ENCODE measurements around the gene ZSCAN16.
A peak's percentile ranks its signal among the peaks of the same experiment; 100 is the strongest.

ZSCAN16 gene

DNA sequence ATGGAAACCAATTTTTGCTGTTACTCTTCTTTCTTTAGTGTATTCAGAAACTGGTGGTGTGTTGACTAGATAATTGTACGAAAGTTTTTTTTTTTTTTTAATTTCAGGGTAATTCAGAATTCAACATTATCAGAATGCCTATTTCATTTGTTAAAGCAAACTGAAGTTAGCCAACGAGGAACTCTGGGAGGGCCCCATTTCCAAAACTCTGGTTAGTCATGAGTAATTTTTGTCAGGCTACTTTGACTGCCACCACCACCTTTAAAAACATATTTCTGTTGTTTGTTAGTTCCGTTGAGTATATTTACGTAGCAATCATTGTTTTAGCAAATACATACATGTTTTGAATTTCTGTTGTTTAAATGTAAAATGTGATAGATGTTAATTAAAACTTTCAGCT lies 18.0 kb downstream of the ZSCAN16 start:
- Histone ChIP-seq H3K9me3 (ENCODE audit: control extremely low read depth in 1 of 5, control insufficient read depth in 4 of 5, insufficient read depth in 2 of 5, low read depth in 1 of 5, low read length in 4 of 5) (no peaks in the 10 kb centered on the region), H3K27me3 (replicated peaks in 2 of 5; ENCODE audit: control insufficient read depth in 4 of 5, insufficient read depth in 5 of 5, low read length in 4 of 5) (no peaks in the 10 kb centered on the region), H3K4me3 (ENCODE audit: control insufficient read depth in 1 of 7, extremely low read depth in 1 of 7, insufficient read depth in 4 of 7, low read depth in 2 of 7, low read length in 6 of 7) (peak overlapping the region in 6 of 7 experiments; percentile 85 to 98 (median 92)), H3K36me3 (ENCODE audit: control insufficient read depth in 4 of 4, insufficient read depth in 4 of 4, low read length in 3 of 4) (peaks cover 6 to 23% (median 14%) of the 10 kb centered on the region in 4 experiments), H3K27ac (ENCODE audit: insufficient read depth in 1 of 2, low read depth in 1 of 2, low read length in 2 of 2, poor library complexity in 1 of 2, severe bottlenecking in 2 of 2) (peak overlapping the region; percentile 68 to 88), H3K4me1 (ENCODE audit: control extremely low read depth in 1 of 4, control insufficient read depth in 4 of 4, insufficient read depth in 4 of 4, low read length in 3 of 4) (peaks cover 9 to 36% (median 21%) of the 10 kb centered on the region in 4 experiments)
- no peak for DNase-seq
- CTCF ChIA-PET, result interaction anchor here (0.9 to 1.8 kb wide), 2 partner anchors 125 to 214 kb away, joined by 3 to 6 read pairs; partner anchors contain the start of gene ZSCAN26
- POLR2A ChIA-PET, result interaction anchor here (1.0 kb wide), 1 partner anchor 63 kb away, joined by 3 read pairs; no protein-coding TSS in a partner anchor
- WGBS (ENCODE audit: insufficient coverage), result 0% methylated on average over 1 of the region's 4 CpGs

DNA sequence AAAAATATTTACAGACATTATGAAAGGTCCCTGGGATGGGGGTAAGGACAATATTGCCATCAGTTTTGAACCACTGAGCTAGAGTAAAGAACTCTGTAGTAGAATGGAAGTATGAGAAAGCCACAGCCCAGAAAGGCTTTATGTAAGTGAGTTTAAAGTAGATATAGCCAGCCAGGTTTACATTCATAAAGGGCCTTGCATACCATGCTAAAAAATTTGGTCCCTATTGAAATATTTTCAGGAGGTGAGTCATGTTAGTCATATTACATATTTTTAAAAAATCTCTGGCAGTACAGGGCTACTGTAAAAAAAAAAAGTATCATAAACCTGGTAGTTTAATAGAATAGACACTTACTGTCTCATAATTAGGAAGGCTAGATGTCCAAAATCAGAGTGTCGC lies 20.8 kb downstream of the ZSCAN16 start:
- H3K4me3 ChIP-seq (ENCODE audit: control insufficient read depth in 1 of 7, extremely low read depth in 1 of 7, insufficient read depth in 4 of 7, low read depth in 2 of 7, low read length in 6 of 7), result no peak overlapping the region
- no peaks in the 10 kb centered on the region for H3K9me3 ChIP-seq (ENCODE audit: control extremely low read depth in 1 of 5, control insufficient read depth in 4 of 5, insufficient read depth in 2 of 5, low read depth in 1 of 5, low read length in 4 of 5)
- no peaks in the 10 kb centered on the region for H3K27me3 ChIP-seq (replicated peaks in 2 of 5; ENCODE audit: control insufficient read depth in 4 of 5, insufficient read depth in 5 of 5, low read length in 4 of 5)
- peaks cover 20 to 48% (median 35%) of the 10 kb centered on the region in 4 experiments for H3K36me3 ChIP-seq (ENCODE audit: control insufficient read depth in 4 of 4, insufficient read depth in 4 of 4, low read length in 3 of 4)
- no peak overlapping the region for H3K27ac ChIP-seq (ENCODE audit: insufficient read depth in 1 of 2, low read depth in 1 of 2, low read length in 2 of 2, poor library complexity in 1 of 2, severe bottlenecking in 2 of 2)
- ChIA-PET CTCF (no interaction called here), POLR2A (no interaction called here)
- 100% methylated on average over 1 of the region's 1 CpG for WGBS (ENCODE audit: insufficient coverage)
- no peak for DNase-seq
- peaks cover 3 to 20% (median 13%) of the 10 kb centered on the region in 4 experiments for H3K4me1 ChIP-seq (ENCODE audit: control extremely low read depth in 1 of 4, control insufficient read depth in 4 of 4, insufficient read depth in 4 of 4, low read length in 3 of 4)

DNA sequence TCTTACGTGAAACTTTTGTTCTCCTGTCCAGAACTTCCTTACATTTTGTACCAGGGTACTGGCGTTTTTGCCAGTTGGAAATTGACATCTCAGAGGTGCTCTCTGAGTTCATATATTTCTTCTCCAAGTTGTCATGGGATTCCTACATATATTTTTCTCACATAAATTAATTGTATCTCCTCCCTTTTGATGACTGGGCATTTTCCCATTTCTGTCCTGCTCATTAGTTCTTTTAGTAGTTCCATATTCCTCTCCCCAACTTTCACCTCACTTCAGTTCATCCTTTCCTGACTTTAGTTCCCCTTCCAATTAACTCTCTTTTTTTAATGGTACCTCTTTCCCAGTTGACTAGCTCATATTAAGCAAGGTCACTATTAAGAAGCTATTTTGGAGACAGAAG lies 28.1 kb downstream of the ZSCAN16 start:
- Histone ChIP-seq H3K36me3 (ENCODE audit: control insufficient read depth in 4 of 4, insufficient read depth in 4 of 4, low read length in 3 of 4) (peaks cover 51 to 94% (median 78%) of the 10 kb centered on the region in 4 experiments), H3K27ac (ENCODE audit: insufficient read depth in 1 of 2, low read depth in 1 of 2, low read length in 2 of 2, poor library complexity in 1 of 2, severe bottlenecking in 2 of 2) (no peak overlapping the region), H3K27me3 (replicated peaks in 2 of 5; ENCODE audit: control insufficient read depth in 4 of 5, insufficient read depth in 5 of 5, low read length in 4 of 5) (no peaks in the 10 kb centered on the region), H3K4me3 (ENCODE audit: control insufficient read depth in 1 of 7, extremely low read depth in 1 of 7, insufficient read depth in 4 of 7, low read depth in 2 of 7, low read length in 6 of 7) (no peak overlapping the region), H3K4me1 (ENCODE audit: control extremely low read depth in 1 of 4, control insufficient read depth in 4 of 4, insufficient read depth in 4 of 4, low read length in 3 of 4) (no peaks in the 10 kb centered on the region), H3K9me3 (ENCODE audit: control extremely low read depth in 1 of 5, control insufficient read depth in 4 of 5, insufficient read depth in 2 of 5, low read depth in 1 of 5, low read length in 4 of 5) (peaks cover 3 to 24% (median 8%) of the 10 kb centered on the region in 5 experiments)
- ChIA-PET CTCF (interaction anchor here (1.4 to 1.6 kb wide), 2 partner anchors 9 to 203 kb away, joined by 3 to 4 read pairs; no protein-coding TSS in a partner anchor), POLR2A (interaction anchor here (0.8 to 0.9 kb wide), 2 partner anchors 10 to 86 kb away, joined by 3 read pairs; no protein-coding TSS in a partner anchor)
- DNase-seq, result no peak
- 96% methylated on average over 2 of the region's 2 CpGs for WGBS (ENCODE audit: insufficient coverage)

DNA sequence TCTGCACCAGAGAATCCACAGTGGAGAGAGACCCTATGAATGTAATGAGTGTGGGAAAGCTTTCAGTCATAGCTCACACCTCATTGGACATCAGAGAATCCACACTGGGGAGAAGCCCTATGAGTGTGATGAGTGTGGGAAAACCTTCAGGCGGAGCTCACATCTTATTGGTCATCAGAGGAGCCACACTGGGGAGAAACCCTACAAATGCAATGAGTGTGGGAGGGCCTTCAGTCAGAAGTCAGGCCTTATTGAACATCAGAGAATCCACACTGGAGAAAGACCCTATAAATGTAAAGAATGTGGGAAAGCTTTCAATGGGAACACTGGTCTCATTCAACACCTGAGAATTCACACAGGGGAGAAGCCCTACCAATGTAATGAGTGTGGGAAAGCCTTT lies 29.1 kb downstream of the ZSCAN16 start:
- no peak for DNase-seq
- Histone ChIP-seq H3K9me3 (ENCODE audit: control extremely low read depth in 1 of 5, control insufficient read depth in 4 of 5, insufficient read depth in 2 of 5, low read depth in 1 of 5, low read length in 4 of 5) (peaks cover 3 to 24% (median 8%) of the 10 kb centered on the region in 5 experiments), H3K27me3 (replicated peaks in 2 of 5; ENCODE audit: control insufficient read depth in 4 of 5, insufficient read depth in 5 of 5, low read length in 4 of 5) (no peaks in the 10 kb centered on the region), H3K36me3 (ENCODE audit: control insufficient read depth in 4 of 4, insufficient read depth in 4 of 4, low read length in 3 of 4) (peaks cover 51 to 92% (median 69%) of the 10 kb centered on the region in 4 experiments), H3K4me1 (ENCODE audit: control extremely low read depth in 1 of 4, control insufficient read depth in 4 of 4, insufficient read depth in 4 of 4, low read length in 3 of 4) (no peaks in the 10 kb centered on the region), H3K27ac (ENCODE audit: insufficient read depth in 1 of 2, low read depth in 1 of 2, low read length in 2 of 2, poor library complexity in 1 of 2, severe bottlenecking in 2 of 2) (no peak overlapping the region), H3K4me3 (ENCODE audit: control insufficient read depth in 1 of 7, extremely low read depth in 1 of 7, insufficient read depth in 4 of 7, low read depth in 2 of 7, low read length in 6 of 7) (no peak overlapping the region)
- 100% methylated on average over 1 of the region's 1 CpG for WGBS (ENCODE audit: insufficient coverage)
- POLR2A ChIA-PET, result no interaction called here
- CTCF ChIA-PET, result interaction anchor here (1.0 to 1.6 kb wide), 3 partner anchors 8 to 202 kb away, joined by 3 to 4 read pairs (median 3); no protein-coding TSS in a partner anchor

DNA sequence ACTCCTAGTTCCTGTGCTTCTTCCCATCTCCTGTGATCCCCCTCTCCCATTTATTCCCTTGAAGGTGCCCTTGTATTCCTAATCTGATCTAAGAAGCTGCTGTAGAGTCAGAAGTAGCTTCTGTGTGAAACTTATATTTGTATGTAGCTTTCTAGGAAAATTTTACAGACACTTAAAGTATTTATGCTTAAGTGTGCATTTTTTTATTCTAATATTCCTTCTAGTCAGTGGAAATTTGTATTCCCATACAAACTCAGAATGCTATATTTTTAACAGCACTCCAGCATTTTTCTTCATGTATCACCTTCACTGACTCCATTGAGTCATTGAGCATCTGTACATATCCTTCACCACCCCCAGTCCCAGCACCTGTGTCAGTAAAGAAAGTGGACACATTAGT lies 29.9 kb downstream of the ZSCAN16 start:
- Histone ChIP-seq H3K9me3 (ENCODE audit: control extremely low read depth in 1 of 5, control insufficient read depth in 4 of 5, insufficient read depth in 2 of 5, low read depth in 1 of 5, low read length in 4 of 5) (peaks cover 3 to 24% (median 8%) of the 10 kb centered on the region in 5 experiments), H3K27ac (ENCODE audit: insufficient read depth in 1 of 2, low read depth in 1 of 2, low read length in 2 of 2, poor library complexity in 1 of 2, severe bottlenecking in 2 of 2) (no peak overlapping the region), H3K4me3 (ENCODE audit: control insufficient read depth in 1 of 7, extremely low read depth in 1 of 7, insufficient read depth in 4 of 7, low read depth in 2 of 7, low read length in 6 of 7) (no peak overlapping the region), H3K27me3 (replicated peaks in 2 of 5; ENCODE audit: control insufficient read depth in 4 of 5, insufficient read depth in 5 of 5, low read length in 4 of 5) (no peaks in the 10 kb centered on the region), H3K36me3 (ENCODE audit: control insufficient read depth in 4 of 4, insufficient read depth in 4 of 4, low read length in 3 of 4) (peaks cover 48 to 89% (median 64%) of the 10 kb centered on the region in 4 experiments), H3K4me1 (ENCODE audit: control extremely low read depth in 1 of 4, control insufficient read depth in 4 of 4, insufficient read depth in 4 of 4, low read length in 3 of 4) (no peaks in the 10 kb centered on the region)
- CTCF ChIA-PET, result interaction anchor here (1.0 kb wide), 1 partner anchor 69 kb away, joined by 3 read pairs; no protein-coding TSS in a partner anchor
- DNase-seq, result no peak
- POLR2A ChIA-PET, result no interaction called here

DNA sequence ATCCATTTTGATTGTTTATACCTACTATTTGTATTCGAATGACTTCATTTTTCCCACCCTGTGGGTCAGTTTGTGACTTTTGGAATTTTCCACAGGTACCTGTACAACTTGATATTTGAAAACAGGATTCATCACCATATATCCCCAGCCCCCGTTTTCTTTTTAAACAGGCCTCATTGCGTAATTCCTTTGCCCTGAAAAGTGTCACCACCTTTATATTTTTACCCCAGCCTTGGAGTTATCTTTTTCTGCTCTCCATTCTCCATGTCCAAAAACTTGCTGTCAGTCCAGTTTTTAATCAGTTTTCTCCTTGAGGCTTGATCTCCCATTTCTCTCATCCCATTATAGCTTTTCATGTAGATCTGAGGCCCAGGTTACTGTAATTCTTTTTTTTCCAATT lies 33.9 kb downstream of the ZSCAN16 start:
- POLR2A ChIA-PET, result no interaction called here
- Histone ChIP-seq H3K27ac (ENCODE audit: insufficient read depth in 1 of 2, low read depth in 1 of 2, low read length in 2 of 2, poor library complexity in 1 of 2, severe bottlenecking in 2 of 2) (no peak overlapping the region), H3K27me3 (replicated peaks in 2 of 5; ENCODE audit: control insufficient read depth in 4 of 5, insufficient read depth in 5 of 5, low read length in 4 of 5) (no peaks in the 10 kb centered on the region), H3K9me3 (ENCODE audit: control extremely low read depth in 1 of 5, control insufficient read depth in 4 of 5, insufficient read depth in 2 of 5, low read depth in 1 of 5, low read length in 4 of 5) (peaks cover 3 to 12% (median 3%) of the 10 kb centered on the region in 5 experiments), H3K36me3 (ENCODE audit: control insufficient read depth in 4 of 4, insufficient read depth in 4 of 4, low read length in 3 of 4) (peaks cover 23 to 54% (median 34%) of the 10 kb centered on the region in 4 experiments), H3K4me1 (ENCODE audit: control extremely low read depth in 1 of 4, control insufficient read depth in 4 of 4, insufficient read depth in 4 of 4, low read length in 3 of 4) (peaks cover 0 to 13% (median 6%) of the 10 kb centered on the region in 4 experiments), H3K4me3 (ENCODE audit: control insufficient read depth in 1 of 7, extremely low read depth in 1 of 7, insufficient read depth in 4 of 7, low read depth in 2 of 7, low read length in 6 of 7) (no peak overlapping the region)
- WGBS (ENCODE audit: insufficient coverage), result 87% methylated on average over 3 of the region's 3 CpGs
- CTCF ChIA-PET, result interaction anchor here (1.3 kb wide), 1 partner anchor 89 kb away, joined by 3 read pairs; no protein-coding TSS in a partner anchor
- no peak for DNase-seq

DNA sequence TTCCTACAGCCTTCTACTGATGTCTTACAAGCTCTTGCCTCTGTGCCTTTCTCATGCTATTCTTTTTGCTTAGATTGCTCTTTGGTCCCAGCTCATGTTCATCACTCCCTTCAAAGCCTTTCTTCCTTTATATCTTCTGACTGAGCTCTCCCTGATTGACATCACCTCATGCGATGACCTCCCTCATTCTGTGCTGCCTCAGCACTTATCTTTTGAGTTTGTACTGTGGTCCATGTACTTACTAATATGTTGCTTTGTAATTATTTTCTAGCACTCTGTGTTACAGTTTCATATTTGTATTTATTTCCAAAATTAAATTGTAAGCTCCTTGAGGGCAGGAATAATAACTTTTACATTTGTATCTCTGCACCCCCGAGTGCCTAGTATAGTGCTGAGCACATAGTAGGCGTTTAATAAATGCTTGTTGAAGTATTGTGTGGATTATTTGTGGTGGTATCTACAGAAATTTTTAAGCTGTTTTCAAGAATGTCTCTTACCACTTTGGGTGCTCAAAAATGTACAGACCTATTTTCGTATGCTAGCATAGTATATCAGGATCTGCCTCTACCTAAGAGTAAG lies 34.7 kb downstream of the ZSCAN16 start:
- 100% methylated on average over 2 of the region's 4 CpGs for WGBS (ENCODE audit: insufficient coverage)
- H3K27ac ChIP-seq (ENCODE audit: insufficient read depth in 1 of 2, low read depth in 1 of 2, low read length in 2 of 2, poor library complexity in 1 of 2, severe bottlenecking in 2 of 2), result no peak overlapping the region
- DNase-seq, result no peak
- H3K4me3 ChIP-seq (ENCODE audit: control insufficient read depth in 1 of 7, extremely low read depth in 1 of 7, insufficient read depth in 4 of 7, low read depth in 2 of 7, low read length in 6 of 7), result no peak overlapping the region
- H3K9me3 ChIP-seq (ENCODE audit: control extremely low read depth in 1 of 5, control insufficient read depth in 4 of 5, insufficient read depth in 2 of 5, low read depth in 1 of 5, low read length in 4 of 5), result peaks cover 0 to 4% (median 0%) of the 10 kb centered on the region in 5 experiments
- POLR2A ChIA-PET, result no interaction called here
- peaks cover 0 to 13% (median 6%) of the 10 kb centered on the region in 4 experiments for H3K4me1 ChIP-seq (ENCODE audit: control extremely low read depth in 1 of 4, control insufficient read depth in 4 of 4, insufficient read depth in 4 of 4, low read length in 3 of 4)
- H3K36me3 ChIP-seq (ENCODE audit: control insufficient read depth in 4 of 4, insufficient read depth in 4 of 4, low read length in 3 of 4), result peaks cover 15 to 46% (median 26%) of the 10 kb centered on the region in 4 experiments
- no peaks in the 10 kb centered on the region for H3K27me3 ChIP-seq (replicated peaks in 2 of 5; ENCODE audit: control insufficient read depth in 4 of 5, insufficient read depth in 5 of 5, low read length in 4 of 5)
- CTCF ChIA-PET, result interaction anchor here (1.0 to 1.3 kb wide), 4 partner anchors 11 to 197 kb away, joined by 3 read pairs; no protein-coding TSS in a partner anchor

All from common myeloid progenitor, CD34-positive (primary cell).